Activated naive CD8-positive, alpha-beta T cell treated with anti-CD3 and anti-CD28 coated beads, Interleukin-2, amount 50 U/mL, for 16 hours (primary cell): Measurements from ENCODE around the gene FAM9B.
"Not testable (repeated sequence)": the region's sequence is repeated elsewhere in the genome, so short reads cannot be mapped to it uniquely, and the experiment has no call there.

ENCODE experiments used
- DNase-seq: peaks from one replicate; pipeline ENCODE4 v3.0.0-alpha.2; 2020; ENCODE audit warnings: low read depth, low spot score

Gene FAM9B

DNA sequence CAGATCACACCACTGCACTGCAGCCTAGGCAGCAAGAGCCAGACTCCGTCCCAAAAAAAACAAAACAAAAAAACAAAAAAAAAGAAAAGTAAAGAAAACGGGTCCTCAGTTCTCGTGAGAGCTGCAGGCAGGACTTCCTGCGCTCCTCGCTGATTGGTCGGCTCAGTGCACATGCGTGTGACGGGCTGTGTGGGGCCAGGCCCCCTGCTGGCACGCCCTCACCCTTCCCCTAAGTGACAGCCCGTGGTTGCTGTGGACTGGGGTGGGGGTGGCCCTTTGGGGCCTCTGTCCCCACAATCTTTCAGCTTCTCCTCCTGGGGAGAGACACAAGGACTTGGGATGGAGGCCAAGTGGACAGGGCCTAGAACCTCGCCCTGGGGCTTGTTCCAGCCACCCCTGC lies at the start of gene FAM9B:
Gene FAM9B (minus strand): TSS at position 139 of the 400 bp plus-strand sequence. CDS start 1,141 bp downstream, outside the sequence.
- no peak for DNase-seq

- DNase-seq: no peak
These were observed 47.3 kb upstream of the FAM9B start for GRCh38 chrX:9081271-9081670.

GRCh38 chrX:9074326-9074725 lies 40.4 kb upstream of the FAM9B start:
- no peak for DNase-seq

DNA sequence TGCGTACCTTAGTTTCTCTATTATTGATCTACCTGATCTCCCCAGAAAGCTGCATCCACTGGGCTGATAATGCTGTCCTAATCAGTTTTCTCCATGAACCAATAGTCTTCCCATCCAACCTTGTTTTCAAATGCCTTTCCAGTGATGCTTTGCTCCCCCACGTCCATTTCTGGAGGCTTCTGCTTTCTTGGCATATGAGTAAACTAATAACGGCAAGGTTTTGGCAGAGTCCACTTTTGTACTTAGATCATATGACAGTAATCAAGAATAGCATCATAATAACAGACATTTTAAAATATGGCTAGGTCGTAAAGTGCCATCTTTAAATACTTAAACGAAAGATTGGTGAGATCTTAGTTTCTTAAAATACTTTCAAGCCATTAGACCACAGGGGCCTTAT lies 38.4 kb upstream of the FAM9B start:
- no peak for DNase-seq

DNA sequence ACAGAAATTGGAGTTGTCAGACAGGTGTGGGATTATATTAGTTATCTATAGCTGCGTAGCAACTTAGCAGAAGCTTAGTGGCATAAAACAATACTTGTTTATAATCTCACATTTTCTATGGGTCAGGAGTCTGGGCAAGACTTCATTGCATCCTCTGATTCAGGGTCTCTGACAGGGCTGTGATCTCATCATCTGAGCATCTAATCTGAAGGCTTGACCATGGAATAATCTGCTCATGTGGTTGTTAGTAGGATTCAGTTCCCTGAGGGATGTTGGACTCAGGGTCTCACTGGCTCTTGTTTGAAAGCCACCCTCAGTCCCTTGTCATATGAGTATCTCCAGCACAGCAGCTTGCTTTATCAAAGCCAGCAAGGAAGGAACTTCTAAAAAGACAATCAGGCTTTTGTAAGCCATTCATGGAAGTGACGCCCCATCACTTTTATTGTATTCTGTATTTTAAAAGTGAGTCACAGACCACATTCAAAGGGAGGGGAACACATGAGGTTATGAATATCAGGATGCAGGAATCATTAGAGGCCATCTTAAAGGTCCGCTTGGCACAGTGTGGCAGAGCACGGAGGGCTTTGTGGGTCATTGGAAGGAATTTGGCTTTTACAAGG lies 37.2 kb upstream of the FAM9B start:
- no peak for DNase-seq

DNA sequence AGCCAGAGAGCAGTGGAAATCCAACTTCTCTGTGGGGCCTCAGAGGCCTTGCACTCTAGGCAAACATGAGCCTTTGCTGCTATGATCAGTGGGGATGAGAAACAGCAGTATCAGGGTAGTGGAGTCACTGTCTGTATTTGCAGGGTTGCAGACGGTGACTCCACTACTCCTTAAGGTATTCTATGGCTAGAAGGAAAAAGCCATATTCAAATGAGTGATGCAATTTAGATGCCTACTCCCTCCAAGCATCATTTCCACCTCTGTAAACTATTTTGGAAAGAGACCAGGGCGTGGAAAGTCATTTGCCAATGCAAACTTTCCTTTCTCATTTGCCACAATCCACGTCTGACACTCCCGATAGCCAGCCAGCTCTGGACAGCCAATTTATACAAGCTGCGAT lies 35.6 kb upstream of the FAM9B start:
- DNase-seq: no peak

GRCh38 chrX:9064694-9065093 lies 30.8 kb upstream of the FAM9B start:
- no peak for DNase-seq

DNA sequence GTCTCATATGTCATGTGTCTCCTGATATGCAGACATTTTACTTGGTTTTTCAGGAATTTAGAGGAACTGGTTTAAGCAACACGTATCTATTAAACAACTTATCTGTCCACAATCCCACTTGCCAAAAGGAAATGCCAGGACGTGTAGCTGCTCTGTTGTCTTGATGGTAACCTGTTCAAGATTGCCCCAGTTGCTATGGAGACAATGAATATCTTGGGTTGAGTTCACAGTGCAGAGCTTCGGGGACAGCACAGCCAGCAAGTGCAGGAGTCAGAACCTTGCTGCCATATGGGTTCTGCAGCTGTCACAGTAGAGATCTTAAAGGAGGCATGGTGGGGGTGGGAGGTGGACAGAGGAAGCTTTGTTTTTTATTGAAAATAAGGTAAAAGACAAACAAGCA lies 28.7 kb upstream of the FAM9B start:
- DNase-seq: no peak

GRCh38 chrX:9055354-9055753 lies 21.4 kb upstream of the FAM9B start:
- no peak for DNase-seq

DNA sequence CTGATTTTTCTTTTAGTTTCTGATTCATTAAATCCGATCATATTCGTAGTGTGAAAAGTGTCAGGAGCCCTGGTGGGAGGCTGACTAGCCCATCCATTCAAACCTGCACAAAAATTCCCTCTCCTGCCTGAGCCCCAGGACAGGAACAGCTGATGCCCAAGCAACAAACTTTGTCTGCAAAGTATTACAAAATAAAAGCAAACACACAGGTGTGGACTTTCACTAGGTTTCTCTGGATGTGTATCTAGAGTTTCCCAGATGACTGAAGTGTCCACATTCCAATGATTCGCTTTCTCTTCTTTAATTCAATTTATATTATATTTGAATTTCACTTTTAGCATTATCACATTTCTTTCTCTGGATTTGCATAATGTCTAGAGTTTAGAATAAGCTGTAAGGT lies 18.2 kb upstream of the FAM9B start:
- no peak for DNase-seq

GRCh38 chrX:9050331-9050730 lies 16.4 kb upstream of the FAM9B start:
- DNase-seq: no peak

DNA sequence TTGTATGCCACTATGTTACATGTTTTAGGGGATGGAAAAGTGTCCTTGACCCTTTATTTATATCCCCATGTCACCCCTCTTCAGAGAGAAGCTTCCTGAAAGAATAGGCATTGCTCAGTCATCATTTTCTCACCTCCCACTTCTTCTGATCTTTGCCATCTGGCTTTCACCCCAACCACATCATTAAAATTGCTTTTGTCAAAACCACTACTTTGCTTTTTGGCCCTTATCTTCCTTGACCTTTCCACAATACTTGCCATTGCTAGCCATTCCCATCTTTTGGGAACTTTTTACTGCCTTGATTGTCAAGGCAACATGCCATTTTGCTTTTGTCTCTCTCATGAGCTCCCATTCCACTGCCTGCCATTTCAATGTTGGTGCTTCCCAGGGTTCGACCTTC lies 14.9 kb upstream of the FAM9B start:
- DNase-seq: no peak

GRCh38 chrX:9038244-9038643 lies 4.3 kb upstream of the FAM9B start:
- no peak for DNase-seq

DNA sequence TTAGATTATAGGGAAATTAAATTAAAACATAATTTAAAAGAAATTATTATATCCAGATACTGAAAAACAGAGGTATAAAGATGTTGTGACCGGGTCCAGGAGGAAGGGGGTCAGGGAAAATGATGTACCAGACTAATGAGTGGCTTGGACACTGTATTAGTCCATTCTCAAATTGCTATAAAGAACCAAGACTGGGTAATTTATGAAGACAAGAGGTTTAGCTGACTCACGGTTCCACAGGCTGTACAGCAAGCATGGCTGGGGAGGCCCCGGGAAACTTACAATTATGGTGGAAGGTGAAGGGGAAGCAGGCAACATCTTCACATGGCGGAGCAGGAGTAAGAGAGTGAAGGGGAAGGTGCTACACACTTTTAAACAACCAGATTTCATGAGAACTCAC lies 3.4 kb upstream of the FAM9B start:
- DNase-seq: no peak

GRCh38 chrX:9033586-9033985 lies 341 bp downstream of the FAM9B start:
- DNase-seq: no peak

DNA sequence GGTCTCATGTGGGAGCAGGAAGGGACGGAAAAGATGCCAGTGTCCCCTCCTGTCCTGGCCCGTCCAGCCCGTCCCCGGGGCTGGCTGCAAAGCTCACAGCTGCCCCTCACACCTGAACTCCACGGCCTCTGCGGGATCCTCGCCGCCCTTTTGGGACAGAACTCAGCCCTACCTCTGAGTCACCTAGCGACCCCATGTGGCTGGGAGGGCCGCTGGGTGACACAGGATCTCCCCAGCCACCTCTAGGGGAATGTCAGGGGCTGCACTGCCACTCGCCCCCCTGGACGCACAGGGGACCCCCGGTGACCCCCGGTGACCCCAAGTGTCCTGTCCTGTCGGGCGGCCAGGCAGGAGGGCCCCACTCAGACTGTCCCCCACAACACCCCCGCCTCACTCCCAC lies 748 bp downstream of the FAM9B start:
- DNase-seq: no peak

DNA sequence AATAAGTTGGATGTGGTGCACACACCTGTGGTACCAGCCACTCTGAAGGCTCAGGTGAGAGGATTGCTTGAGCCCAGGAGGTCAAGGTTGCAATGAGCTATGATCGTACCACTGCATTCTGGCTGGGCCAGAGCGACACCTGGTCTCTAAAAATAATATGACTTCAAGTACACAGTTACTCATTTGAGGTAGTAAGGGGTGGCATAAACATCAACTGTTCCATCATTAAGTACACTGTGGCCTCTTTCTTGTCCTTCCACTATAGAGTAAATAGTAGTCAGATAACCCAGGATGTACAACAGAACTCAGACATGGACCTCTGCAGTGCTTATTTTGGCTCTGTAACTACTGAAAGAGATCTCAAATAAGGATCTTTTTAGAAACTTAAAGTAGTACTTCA lies 10.6 kb downstream of the FAM9B start:
- DNase-seq: no peak

DNA sequence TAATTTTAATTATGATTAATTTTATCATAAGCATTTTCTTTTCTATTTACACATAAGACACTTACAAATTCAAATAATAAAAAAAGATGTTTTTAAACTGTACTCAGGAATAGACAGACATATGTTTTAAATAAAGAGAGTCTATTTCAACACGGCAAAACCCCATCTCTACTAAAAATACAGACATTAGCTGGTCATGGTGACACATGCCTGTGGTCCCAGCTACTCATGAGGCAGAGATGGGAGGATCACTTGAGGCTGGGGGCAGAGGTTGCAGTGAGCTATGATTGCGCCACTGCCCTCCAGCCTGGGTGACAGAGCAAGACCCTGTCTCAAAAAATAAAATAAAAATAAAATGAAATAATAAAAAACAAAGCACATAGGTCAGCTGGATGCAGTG lies 14.8 kb downstream of the FAM9B start:
- no peak for DNase-seq

DNA sequence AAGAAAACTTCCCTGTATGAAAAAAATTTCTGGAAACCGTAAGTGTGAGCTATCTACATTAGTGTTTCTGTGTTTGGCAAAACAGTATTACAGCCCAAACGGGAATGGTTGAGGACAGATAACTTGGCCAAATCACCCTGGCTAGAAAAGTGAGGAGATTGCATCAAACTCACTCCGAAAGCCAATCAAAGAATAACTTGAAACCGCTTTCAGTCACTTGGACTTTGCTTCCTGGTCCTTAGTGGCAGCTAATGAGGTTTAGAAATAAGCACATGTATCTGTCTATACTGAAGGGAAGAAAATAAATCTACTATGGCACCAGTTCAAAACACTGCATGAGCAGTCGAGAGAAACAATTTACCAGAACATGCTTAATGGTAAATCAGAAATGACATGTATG lies 15.6 kb downstream of the FAM9B start:
- not testable (repeated sequence) for DNase-seq

DNA sequence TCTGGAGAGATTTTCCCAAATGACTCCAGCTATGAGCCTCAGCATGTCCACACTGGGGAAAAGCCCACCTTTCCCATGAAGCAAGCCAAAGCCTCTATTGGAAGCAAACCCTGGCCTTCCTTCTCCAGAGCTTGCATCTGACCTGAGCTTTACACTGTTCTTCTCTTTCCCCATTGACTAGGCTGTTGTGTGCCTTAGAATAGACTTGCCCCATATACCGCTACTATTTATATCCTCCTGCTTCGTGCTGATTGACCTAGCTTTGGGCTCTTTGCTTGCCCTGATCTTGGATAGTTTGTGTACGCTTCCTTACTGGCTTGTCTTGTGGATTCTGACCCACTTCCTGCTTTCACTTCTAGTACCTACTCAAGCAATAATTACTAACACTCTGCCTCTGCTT lies 30.9 kb downstream of the FAM9B start:
- no peak for DNase-seq

- no peak for DNase-seq
These were observed 45.5 kb downstream of the FAM9B start for GRCh38 chrX:8988446-8988845.

DNA sequence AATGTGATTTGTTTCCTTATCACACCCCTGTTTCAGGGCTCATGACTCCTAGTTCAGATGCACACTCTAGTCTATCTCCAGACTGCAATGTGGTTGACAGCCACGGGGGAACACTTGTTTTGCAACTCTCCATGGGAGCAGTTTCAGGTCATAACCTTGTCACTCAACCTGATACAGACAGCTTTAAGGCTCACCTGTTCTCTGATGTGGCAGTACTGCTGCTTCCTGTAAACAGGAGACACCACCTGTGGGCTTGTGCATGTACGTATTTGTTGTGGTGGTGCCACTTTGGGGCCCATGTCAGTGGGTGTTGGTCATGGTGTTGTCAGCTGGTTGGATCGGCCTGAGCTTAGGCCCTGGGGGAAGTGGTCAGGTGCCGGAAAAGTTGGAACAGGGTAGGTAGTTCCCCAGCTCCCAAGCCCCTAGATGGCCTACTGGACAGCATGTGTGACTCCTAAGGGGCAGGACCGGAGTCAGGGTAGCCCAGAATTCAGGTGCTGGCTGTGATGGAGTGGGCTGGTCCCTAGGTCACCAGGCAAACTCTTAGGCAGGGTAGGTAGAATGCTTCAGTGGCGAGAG lies 46.2 kb downstream of the FAM9B start:
- DNase-seq: no peak

- no peak for DNase-seq
These were observed 49.7 kb downstream of the FAM9B start for GRCh38 chrX:8984231-8984630.

GRCh38 chrX:8981723-8982122 lies 52.2 kb downstream of the FAM9B start:
- no peak for DNase-seq
